ENCODE results near the gene C17orf114.

DNA sequence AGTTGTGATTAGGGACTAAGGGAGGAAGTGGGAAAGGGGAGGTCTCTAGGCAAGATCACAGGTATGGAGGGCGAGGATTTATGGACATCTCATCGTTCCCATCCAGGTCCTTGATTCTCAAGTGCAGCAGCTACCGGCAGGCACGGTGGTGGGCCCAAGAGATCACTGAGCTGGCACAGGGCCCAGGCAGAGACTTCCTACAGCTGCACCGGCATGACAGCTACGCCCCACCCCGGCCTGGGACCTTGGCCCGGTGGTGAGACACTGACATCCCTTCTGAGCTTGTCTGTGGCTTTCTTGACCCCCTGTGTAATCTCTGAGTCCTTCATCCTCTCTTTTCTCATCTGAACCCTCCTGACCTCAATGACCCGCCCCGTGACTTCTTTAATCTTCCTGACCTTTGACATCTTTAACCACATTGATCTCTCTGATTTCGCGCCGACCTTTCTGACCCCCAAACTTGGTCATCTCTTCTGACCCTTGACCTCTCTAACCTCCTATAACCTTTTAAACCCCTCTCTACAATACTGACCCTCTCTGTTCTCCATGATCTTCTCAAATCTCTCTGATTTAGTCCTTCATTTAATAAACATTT lies 8.7 kb upstream of the C17orf114 start:
- no peak for TF ChIP-seq POLR2A (IDR thresholded peaks at IDR 0.05)
- TF ChIP-seq, protein P1, sequence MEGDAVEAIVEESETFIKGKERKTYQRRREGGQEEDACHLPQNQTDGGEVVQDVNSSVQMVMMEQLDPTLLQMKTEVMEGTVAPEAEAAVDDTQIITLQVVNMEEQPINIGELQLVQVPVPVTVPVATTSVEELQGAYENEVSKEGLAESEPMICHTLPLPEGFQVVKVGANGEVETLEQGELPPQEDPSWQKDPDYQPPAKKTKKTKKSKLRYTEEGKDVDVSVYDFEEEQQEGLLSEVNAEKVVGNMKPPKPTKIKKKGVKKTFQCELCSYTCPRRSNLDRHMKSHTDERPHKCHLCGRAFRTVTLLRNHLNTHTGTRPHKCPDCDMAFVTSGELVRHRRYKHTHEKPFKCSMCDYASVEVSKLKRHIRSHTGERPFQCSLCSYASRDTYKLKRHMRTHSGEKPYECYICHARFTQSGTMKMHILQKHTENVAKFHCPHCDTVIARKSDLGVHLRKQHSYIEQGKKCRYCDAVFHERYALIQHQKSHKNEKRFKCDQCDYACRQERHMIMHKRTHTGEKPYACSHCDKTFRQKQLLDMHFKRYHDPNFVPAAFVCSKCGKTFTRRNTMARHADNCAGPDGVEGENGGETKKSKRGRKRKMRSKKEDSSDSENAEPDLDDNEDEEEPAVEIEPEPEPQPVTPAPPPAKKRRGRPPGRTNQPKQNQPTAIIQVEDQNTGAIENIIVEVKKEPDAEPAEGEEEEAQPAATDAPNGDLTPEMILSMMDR (IDR thresholded peaks at IDR 0.05) = no peak

All from testis (tissue), 2 donors.